ENCODE measurements around the gene RPS15.

- TF ChIP-seq, protein P1, sequence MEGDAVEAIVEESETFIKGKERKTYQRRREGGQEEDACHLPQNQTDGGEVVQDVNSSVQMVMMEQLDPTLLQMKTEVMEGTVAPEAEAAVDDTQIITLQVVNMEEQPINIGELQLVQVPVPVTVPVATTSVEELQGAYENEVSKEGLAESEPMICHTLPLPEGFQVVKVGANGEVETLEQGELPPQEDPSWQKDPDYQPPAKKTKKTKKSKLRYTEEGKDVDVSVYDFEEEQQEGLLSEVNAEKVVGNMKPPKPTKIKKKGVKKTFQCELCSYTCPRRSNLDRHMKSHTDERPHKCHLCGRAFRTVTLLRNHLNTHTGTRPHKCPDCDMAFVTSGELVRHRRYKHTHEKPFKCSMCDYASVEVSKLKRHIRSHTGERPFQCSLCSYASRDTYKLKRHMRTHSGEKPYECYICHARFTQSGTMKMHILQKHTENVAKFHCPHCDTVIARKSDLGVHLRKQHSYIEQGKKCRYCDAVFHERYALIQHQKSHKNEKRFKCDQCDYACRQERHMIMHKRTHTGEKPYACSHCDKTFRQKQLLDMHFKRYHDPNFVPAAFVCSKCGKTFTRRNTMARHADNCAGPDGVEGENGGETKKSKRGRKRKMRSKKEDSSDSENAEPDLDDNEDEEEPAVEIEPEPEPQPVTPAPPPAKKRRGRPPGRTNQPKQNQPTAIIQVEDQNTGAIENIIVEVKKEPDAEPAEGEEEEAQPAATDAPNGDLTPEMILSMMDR (IDR thresholded peaks at IDR 0.05; ENCODE audit: low read depth, low read length, missing input control) = no peak
- TF ChIP-seq, protein P2, sequence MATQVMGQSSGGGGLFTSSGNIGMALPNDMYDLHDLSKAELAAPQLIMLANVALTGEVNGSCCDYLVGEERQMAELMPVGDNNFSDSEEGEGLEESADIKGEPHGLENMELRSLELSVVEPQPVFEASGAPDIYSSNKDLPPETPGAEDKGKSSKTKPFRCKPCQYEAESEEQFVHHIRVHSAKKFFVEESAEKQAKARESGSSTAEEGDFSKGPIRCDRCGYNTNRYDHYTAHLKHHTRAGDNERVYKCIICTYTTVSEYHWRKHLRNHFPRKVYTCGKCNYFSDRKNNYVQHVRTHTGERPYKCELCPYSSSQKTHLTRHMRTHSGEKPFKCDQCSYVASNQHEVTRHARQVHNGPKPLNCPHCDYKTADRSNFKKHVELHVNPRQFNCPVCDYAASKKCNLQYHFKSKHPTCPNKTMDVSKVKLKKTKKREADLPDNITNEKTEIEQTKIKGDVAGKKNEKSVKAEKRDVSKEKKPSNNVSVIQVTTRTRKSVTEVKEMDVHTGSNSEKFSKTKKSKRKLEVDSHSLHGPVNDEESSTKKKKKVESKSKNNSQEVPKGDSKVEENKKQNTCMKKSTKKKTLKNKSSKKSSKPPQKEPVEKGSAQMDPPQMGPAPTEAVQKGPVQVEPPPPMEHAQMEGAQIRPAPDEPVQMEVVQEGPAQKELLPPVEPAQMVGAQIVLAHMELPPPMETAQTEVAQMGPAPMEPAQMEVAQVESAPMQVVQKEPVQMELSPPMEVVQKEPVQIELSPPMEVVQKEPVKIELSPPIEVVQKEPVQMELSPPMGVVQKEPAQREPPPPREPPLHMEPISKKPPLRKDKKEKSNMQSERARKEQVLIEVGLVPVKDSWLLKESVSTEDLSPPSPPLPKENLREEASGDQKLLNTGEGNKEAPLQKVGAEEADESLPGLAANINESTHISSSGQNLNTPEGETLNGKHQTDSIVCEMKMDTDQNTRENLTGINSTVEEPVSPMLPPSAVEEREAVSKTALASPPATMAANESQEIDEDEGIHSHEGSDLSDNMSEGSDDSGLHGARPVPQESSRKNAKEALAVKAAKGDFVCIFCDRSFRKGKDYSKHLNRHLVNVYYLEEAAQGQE (IDR thresholded peaks at IDR 0.05) = no peak
- TF ChIP-seq HNF4A (conservative IDR thresholded peaks at IDR 0.05) (peak in 1 of 2 donors; percentile 34), RAD21 (IDR thresholded peaks at IDR 0.05) (no peak)
- TF ChIP-seq, protein P3, sequence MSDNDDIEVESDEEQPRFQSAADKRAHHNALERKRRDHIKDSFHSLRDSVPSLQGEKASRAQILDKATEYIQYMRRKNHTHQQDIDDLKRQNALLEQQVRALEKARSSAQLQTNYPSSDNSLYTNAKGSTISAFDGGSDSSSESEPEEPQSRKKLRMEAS (IDR thresholded peaks at IDR 0.05) = no peak
These were observed 41.2 kb upstream of the RPS15 start for GRCh38 chr19:1396768-1397679.
